ENCODE measurements around the gene ESAM.

The ESAM gene

GRCh38 chr11:124738713-124739478, 23.2 kb downstream of the ESAM start:
- no peak for DNase-seq
- intact Hi-C loops (cut with DNase I) = no loop called here

GRCh38 chr11:124737638-124738305, 24.3 kb downstream of the ESAM start:
- peak in 4 of 10 donors; percentile 35 to 92 (median 86) for DNase-seq
- intact Hi-C loops (cut with DNase I) = no loop called here

GRCh38 chr11:124736736-124737135, 25.4 kb downstream of the ESAM start:
- DNase-seq = no peak
- intact Hi-C loops (cut with DNase I) = no loop called here

- DNase-seq = no peak
- intact Hi-C loops (cut with DNase I) = no loop called here
These were observed 29.9 kb downstream of the ESAM start for GRCh38 chr11:124732230-124732629.

- DNase-seq = no peak
- intact Hi-C loops (cut with DNase I) = no loop called here
These were observed 32.5 kb downstream of the ESAM start for GRCh38 chr11:124729571-124729970.

- intact Hi-C loops (cut with DNase I) = no loop called here
- no peak for DNase-seq
These were observed 34.0 kb downstream of the ESAM start for GRCh38 chr11:124728134-124728533.

- intact Hi-C loops (cut with DNase I) = no loop called here
- DNase-seq = no peak
These were observed 34.6 kb downstream of the ESAM start for GRCh38 chr11:124727474-124727873.

- DNase-seq = peak in 5 of 10 donors; percentile 31 to 90 (median 81)
These were observed 36.4 kb downstream of the ESAM start for GRCh38 chr11:124725719-124726105.

GRCh38 chr11:124724979-124725718, 36.9 kb downstream of the ESAM start:
- intact Hi-C loops (cut with DNase I) = no loop called here
- no peak for DNase-seq

More at GRCh38 chr11:124725719-124726105, 36.4 kb downstream of the ESAM start:
- intact Hi-C loops (cut with DNase I) = no loop called here

GRCh38 chr11:124722176-124722575, 39.9 kb downstream of the ESAM start:
- intact Hi-C loops (cut with DNase I) = no loop called here
- DNase-seq = peak in 3 of 10 donors; percentile 33 to 84 (median 78)

- intact Hi-C loops (cut with DNase I) = no loop called here
These were observed 42.6 kb downstream of the ESAM start for GRCh38 chr11:124719534-124719933.

GRCh38 chr11:124718801-124719200, 43.3 kb downstream of the ESAM start:
- intact Hi-C loops (cut with DNase I) = no loop called here
- DNase-seq = peak in 2 of 10 donors; percentile 68 to 70

More at GRCh38 chr11:124719534-124719933, 42.6 kb downstream of the ESAM start:
- no peak for DNase-seq

GRCh38 chr11:124717786-124718651, 44.1 kb downstream of the ESAM start:
- intact Hi-C loops (cut with DNase I) = no loop called here
- peak in 3 of 10 donors; percentile 69 to 87 (median 78) for DNase-seq

GRCh38 chr11:124717421-124717785, 44.7 kb downstream of the ESAM start:
- intact Hi-C loops (cut with DNase I) = no loop called here
- no peak for DNase-seq

GRCh38 chr11:124716591-124716990, 45.5 kb downstream of the ESAM start:
- intact Hi-C loops (cut with DNase I) = no loop called here
- DNase-seq = no peak

GRCh38 chr11:124712392-124712791, 49.7 kb downstream of the ESAM start:
- intact Hi-C loops (cut with DNase I) = no loop called here
- DNase-seq = no peak

GRCh38 chr11:124707829-124708228, 54.3 kb downstream of the ESAM start:
- intact Hi-C loops (cut with DNase I) = no loop called here
- no peak for DNase-seq

Measured in posterior cingulate gyrus (tissue), 11 donors.